Mammary epithelial cell (primary cell): ENCODE results near the gene SPTBN1.

ENCODE experiments used
- EZH2 ChIP-seq: IDR thresholded peaks from 2 replicates; pipeline ENCODE4 v1.6.1; 2012; ENCODE audit warnings: low read length, inconsistent platforms, borderline replicate concordance
- TF ChIP-seq, protein P1 (sequence below), 2 donors: IDR thresholded peaks in 1 of 2; conservative IDR thresholded peaks in 1 of 2; 2 replicates each; pipeline ENCODE4 v1.5.1; 2011 to 2012; ENCODE audit warnings: inconsistent platforms in 2 of 2, low read length in 2 of 2, mild to moderate bottlenecking in 2 of 2, control low read depth in 1 of 2, low read depth in 1 of 2; ENCODE audit not compliant: insufficient read depth in 1 of 2; ENCODE audit errors: extremely low read depth in 1 of 2

DNA sequence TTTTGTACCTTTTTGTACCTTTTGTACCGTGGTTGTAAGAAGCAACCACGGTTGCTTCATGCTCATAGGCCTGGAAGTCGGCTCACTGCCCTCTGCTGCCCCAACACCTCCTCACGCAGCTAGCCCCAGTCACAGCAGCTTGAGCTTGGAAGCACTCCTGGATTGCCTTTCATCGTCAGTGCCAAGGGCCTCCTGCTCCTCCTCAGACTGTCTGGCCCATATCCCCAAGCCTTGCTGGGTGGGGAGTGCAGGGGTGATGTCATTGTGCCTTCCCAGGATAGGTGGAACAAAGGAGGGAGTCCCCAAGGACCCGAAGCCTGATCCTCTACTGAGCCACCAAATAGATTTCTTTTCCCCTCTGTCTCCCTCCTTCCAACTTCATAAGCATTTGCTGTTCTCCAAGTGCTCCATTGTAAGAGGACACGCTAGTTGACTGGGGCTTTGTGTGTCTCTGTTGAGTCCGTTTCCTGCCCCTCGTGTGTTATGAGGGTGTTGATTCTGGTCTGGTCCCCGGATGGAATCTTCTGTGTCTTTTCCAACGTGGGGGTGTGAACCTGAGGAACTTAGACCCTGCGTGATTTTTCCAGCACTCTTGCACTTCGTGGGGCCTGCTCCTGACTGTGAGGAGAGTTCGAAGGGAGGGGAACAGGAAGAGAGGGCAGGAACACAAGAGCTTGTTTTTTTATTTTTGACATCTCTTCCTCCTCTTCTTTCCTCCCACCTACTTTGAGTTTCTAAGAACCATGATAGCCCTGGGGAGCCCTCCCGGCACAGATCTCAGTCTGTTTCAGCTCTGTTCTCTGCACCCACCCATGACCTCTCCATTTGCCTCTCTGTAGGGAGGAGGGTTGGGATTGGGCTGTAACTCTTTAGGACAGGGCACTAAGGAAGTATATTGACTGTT lies 140.1 kb downstream of the SPTBN1 start:
- TF ChIP-seq, protein P1, sequence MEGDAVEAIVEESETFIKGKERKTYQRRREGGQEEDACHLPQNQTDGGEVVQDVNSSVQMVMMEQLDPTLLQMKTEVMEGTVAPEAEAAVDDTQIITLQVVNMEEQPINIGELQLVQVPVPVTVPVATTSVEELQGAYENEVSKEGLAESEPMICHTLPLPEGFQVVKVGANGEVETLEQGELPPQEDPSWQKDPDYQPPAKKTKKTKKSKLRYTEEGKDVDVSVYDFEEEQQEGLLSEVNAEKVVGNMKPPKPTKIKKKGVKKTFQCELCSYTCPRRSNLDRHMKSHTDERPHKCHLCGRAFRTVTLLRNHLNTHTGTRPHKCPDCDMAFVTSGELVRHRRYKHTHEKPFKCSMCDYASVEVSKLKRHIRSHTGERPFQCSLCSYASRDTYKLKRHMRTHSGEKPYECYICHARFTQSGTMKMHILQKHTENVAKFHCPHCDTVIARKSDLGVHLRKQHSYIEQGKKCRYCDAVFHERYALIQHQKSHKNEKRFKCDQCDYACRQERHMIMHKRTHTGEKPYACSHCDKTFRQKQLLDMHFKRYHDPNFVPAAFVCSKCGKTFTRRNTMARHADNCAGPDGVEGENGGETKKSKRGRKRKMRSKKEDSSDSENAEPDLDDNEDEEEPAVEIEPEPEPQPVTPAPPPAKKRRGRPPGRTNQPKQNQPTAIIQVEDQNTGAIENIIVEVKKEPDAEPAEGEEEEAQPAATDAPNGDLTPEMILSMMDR (conservative IDR thresholded peaks at IDR 0.05 in 1 of 2, IDR thresholded peaks at IDR 0.05 in 1 of 2; ENCODE audit: extremely low read depth in 1 of 2, insufficient read depth in 1 of 2, low read depth in 1 of 2, low read length in 2 of 2) = no peak
- TF ChIP-seq EZH2 = no peak
